Neural cell (in vitro differentiated cells): Measurements from ENCODE around the gene ANO4. TPM values are rescaled to one million over a fixed set of nuclear protein-coding genes. Genes with fewer than 3 reads are reported as not detected.
A peak's percentile ranks its signal among the peaks of the same experiment; 100 is the strongest.

Experiments used
- H2AFZ ChIP-seq: fragments of 200-600, 300-800 bp; sonication (generic), shearing (Covaris generic); 2 replicates; pipeline ENCODE4 v1.6.0; 2014; ENCODE audit warnings: low read depth, mild to moderate bottlenecking, antibody characterized with exemption, low read length, moderate library complexity
- H3F3A ChIP-seq: fragments of 200-600 bp; shearing (Covaris generic); 2 replicates; pipeline ENCODE4 v1.6.1; 2016; ENCODE audit warnings: mild to moderate bottlenecking, moderate library complexity, mixed read lengths, antibody characterized with exemption, low read length; ENCODE audit not compliant: insufficient read depth, poor library complexity, severe bottlenecking
- H3K27ac ChIP-seq: fragments of 200-600, 300-800 bp; sonication (generic), shearing (Covaris generic); 2 replicates; pipeline ENCODE4 v1.5.1; 2014; ENCODE audit warnings: mild to moderate bottlenecking, low read length, moderate library complexity
- H3K27me3 ChIP-seq: fragments of 300-800, 200-600 bp; sonication (generic), shearing (Covaris generic); 2 replicates; pipeline ENCODE4 v1.6.0; 2014; ENCODE audit warnings: mild to moderate bottlenecking, low read depth, low read length, moderate library complexity; ENCODE audit not compliant: insufficient read depth
- H3K36me3 ChIP-seq: fragments of 300-800, 200-600 bp; sonication (generic), shearing (Covaris generic); 2 replicates; pipeline ENCODE4 v1.5.1; 2014; ENCODE audit warnings: mild to moderate bottlenecking, antibody characterized with exemption, low read length, moderate library complexity; ENCODE audit not compliant: insufficient read depth
- H3K4me2 ChIP-seq: fragments of 300-800, 200-600 bp; sonication (generic), shearing (Covaris generic); 2 replicates; pipeline ENCODE4 v1.6.0; 2014; ENCODE audit warnings: mild to moderate bottlenecking, low read length
- H3K4me3 ChIP-seq: fragments of 300-800, 200-600 bp; sonication (generic), shearing (Covaris generic); 2 replicates; pipeline ENCODE4 v1.5.1; 2014; ENCODE audit warnings: mild to moderate bottlenecking, low read length, moderate library complexity
- H3K79me2 ChIP-seq: fragments of 200-600 bp; shearing (Covaris generic); replicated peaks from 2 replicates; pipeline ENCODE4 v1.6.0; 2014; ENCODE audit warnings: mild to moderate bottlenecking, low read length, moderate library complexity; ENCODE audit not compliant: insufficient read depth
- H3K9ac ChIP-seq: fragments of 300-800, 200-600 bp; sonication (generic), shearing (Covaris generic); 2 replicates; pipeline ENCODE4 v1.6.1; 2016; ENCODE audit warnings: mild to moderate bottlenecking, low read length, mixed read lengths
- H3K9me2 ChIP-seq: fragments of 200-600 bp; shearing (Covaris generic); 2 replicates; pipeline ENCODE4 v1.6.1; 2016; ENCODE audit warnings: mild to moderate bottlenecking, low read length, mixed read lengths; ENCODE audit not compliant: insufficient read depth
- H3K9me3 ChIP-seq: fragments of 200-600, 300-800 bp; sonication (generic), shearing (Covaris generic); 2 replicates; pipeline ENCODE4 v1.6.1; 2016; ENCODE audit warnings: mild to moderate bottlenecking, mixed run types, low read length, moderate library complexity, mixed read lengths
- H4K20me1 ChIP-seq: fragments of 200-600 bp; shearing (Covaris generic); 2 replicates; pipeline ENCODE4 v1.6.1; 2016; ENCODE audit warnings: mild to moderate bottlenecking, mixed run types; ENCODE audit not compliant: insufficient read depth
- EP300 ChIP-seq: fragments of 450-650 bp; conservative IDR thresholded peaks from 2 replicates; pipeline ENCODE4 v1.6.1; 2014; ENCODE audit warnings: antibody characterized with exemption, mild to moderate bottlenecking, moderate library complexity; ENCODE audit not compliant: poor library complexity, severe bottlenecking
- EZH2 ChIP-seq: fragments of 200-600, 300-800 bp; shearing (Covaris generic), sonication (generic); IDR thresholded peaks from 2 replicates; pipeline ENCODE4 v1.6.1; 2014; ENCODE audit warnings: antibody characterized with exemption, low read length, borderline replicate concordance, mild to moderate bottlenecking; ENCODE audit not compliant: insufficient read depth, poor library complexity, severe bottlenecking
- MXI1 ChIP-seq: fragments of 450-650 bp; conservative IDR thresholded peaks from 2 replicates; pipeline ENCODE4 v1.6.1; 2014; ENCODE audit warnings: antibody characterized with exemption, mild to moderate bottlenecking; ENCODE audit not compliant: poor library complexity, severe bottlenecking
- POLR2AphosphoS5 ChIP-seq: IDR thresholded peaks from 2 replicates; pipeline ENCODE4 v1.6.1; 2012
- RAD21 ChIP-seq: fragments of 450-650 bp; conservative IDR thresholded peaks from 2 replicates; pipeline ENCODE4 v1.6.1; 2014; ENCODE audit warnings: antibody characterized with exemption, mild to moderate bottlenecking, moderate library complexity
- SMC3 ChIP-seq: fragments of 450-650 bp; conservative IDR thresholded peaks from 2 replicates; pipeline ENCODE4 v1.6.1; 2014; ENCODE audit warnings: antibody characterized with exemption, mild to moderate bottlenecking, moderate library complexity; ENCODE audit not compliant: poor library complexity
- TAF1 ChIP-seq: IDR thresholded peaks from 2 replicates; pipeline ENCODE4 v1.6.1; 2012; ENCODE audit warnings: low read depth
- polyA plus RNA-seq: library from polyadenylated mRNA; depleted of rRNA; stranded (reverse); fragments of >200 nt; gene quantifications from 2 replicates; pipeline ENCODE4 v1.2.3, GENCODE V29; 2014
- TF ChIP-seq, protein P1 (sequence below): IDR thresholded peaks from 2 replicates; pipeline ENCODE4 v1.6.1; 2012; ENCODE audit warnings: borderline replicate concordance
- TF ChIP-seq, protein P2 (sequence below): fragments of 450-650 bp; IDR thresholded peaks from 2 replicates; pipeline ENCODE4 v1.5.1; 2014; ENCODE audit warnings: antibody characterized with exemption, mild to moderate bottlenecking, moderate library complexity; ENCODE audit not compliant: poor library complexity, severe bottlenecking

ANO4 gene
- polyA plus RNA-seq, 1 donor from 2014 or later = 11.1 TPM

DNA sequence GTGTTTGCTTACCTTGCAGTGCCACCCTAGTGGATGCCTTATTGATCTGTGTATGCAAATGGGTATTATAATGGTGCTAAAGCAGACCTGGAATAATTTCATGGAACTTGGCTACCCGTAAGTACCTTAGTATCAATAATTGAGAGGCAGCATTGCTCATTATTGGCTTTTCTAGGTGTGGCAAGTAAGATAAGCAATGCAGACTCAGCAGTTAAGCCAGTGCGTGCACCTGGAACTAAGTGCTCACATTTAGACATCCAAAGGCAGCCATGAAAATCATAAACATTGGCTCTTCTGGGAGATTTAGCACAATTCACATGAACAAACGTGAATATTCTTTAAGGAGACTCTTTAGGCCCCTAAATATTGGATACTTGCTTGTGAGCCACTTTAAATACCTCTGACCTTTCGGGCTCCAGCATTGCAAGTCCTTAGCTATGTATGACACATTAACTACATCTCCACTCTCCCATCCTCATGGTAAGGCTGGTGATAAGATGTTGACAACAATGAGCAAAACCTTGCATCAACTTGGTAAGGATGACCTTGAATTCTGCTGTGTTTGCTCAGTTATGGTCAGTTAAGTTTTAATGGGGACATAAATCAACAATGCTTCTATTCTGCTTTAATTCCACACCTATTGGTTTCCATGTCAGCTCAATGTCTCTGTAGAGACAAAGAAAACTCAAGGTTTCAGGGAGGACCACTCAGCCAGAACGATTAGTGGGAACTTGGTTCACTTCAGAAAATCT is 303.4 kb downstream of the ANO4 start:
- Histone ChIP-seq H3F3A (no peaks in the 10 kb centered on the region), H3K9ac (no peak overlapping the region), H3K4me3 (no peak overlapping the region), H3K79me2 (no peaks in the 10 kb centered on the region), H2AFZ (no peak overlapping the region), H3K9me2 (no peaks in the 10 kb centered on the region), H3K27me3 (no peaks in the 10 kb centered on the region), H4K20me1 (no peaks in the 10 kb centered on the region), H3K27ac (no peak overlapping the region), H3K9me3 (no peaks in the 10 kb centered on the region), H3K36me3 (no peaks in the 10 kb centered on the region), H3K4me2 (no peak overlapping the region)
- TF ChIP-seq EZH2 (no peak), MXI1 (no peak), EP300 (no peak), POLR2AphosphoS5 (no peak), TAF1 (no peak), SMC3 (no peak), RAD21 (no peak)
- TF ChIP-seq, protein P1, sequence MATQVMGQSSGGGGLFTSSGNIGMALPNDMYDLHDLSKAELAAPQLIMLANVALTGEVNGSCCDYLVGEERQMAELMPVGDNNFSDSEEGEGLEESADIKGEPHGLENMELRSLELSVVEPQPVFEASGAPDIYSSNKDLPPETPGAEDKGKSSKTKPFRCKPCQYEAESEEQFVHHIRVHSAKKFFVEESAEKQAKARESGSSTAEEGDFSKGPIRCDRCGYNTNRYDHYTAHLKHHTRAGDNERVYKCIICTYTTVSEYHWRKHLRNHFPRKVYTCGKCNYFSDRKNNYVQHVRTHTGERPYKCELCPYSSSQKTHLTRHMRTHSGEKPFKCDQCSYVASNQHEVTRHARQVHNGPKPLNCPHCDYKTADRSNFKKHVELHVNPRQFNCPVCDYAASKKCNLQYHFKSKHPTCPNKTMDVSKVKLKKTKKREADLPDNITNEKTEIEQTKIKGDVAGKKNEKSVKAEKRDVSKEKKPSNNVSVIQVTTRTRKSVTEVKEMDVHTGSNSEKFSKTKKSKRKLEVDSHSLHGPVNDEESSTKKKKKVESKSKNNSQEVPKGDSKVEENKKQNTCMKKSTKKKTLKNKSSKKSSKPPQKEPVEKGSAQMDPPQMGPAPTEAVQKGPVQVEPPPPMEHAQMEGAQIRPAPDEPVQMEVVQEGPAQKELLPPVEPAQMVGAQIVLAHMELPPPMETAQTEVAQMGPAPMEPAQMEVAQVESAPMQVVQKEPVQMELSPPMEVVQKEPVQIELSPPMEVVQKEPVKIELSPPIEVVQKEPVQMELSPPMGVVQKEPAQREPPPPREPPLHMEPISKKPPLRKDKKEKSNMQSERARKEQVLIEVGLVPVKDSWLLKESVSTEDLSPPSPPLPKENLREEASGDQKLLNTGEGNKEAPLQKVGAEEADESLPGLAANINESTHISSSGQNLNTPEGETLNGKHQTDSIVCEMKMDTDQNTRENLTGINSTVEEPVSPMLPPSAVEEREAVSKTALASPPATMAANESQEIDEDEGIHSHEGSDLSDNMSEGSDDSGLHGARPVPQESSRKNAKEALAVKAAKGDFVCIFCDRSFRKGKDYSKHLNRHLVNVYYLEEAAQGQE = no peak
- TF ChIP-seq, protein P2, sequence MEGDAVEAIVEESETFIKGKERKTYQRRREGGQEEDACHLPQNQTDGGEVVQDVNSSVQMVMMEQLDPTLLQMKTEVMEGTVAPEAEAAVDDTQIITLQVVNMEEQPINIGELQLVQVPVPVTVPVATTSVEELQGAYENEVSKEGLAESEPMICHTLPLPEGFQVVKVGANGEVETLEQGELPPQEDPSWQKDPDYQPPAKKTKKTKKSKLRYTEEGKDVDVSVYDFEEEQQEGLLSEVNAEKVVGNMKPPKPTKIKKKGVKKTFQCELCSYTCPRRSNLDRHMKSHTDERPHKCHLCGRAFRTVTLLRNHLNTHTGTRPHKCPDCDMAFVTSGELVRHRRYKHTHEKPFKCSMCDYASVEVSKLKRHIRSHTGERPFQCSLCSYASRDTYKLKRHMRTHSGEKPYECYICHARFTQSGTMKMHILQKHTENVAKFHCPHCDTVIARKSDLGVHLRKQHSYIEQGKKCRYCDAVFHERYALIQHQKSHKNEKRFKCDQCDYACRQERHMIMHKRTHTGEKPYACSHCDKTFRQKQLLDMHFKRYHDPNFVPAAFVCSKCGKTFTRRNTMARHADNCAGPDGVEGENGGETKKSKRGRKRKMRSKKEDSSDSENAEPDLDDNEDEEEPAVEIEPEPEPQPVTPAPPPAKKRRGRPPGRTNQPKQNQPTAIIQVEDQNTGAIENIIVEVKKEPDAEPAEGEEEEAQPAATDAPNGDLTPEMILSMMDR = no peak

DNA sequence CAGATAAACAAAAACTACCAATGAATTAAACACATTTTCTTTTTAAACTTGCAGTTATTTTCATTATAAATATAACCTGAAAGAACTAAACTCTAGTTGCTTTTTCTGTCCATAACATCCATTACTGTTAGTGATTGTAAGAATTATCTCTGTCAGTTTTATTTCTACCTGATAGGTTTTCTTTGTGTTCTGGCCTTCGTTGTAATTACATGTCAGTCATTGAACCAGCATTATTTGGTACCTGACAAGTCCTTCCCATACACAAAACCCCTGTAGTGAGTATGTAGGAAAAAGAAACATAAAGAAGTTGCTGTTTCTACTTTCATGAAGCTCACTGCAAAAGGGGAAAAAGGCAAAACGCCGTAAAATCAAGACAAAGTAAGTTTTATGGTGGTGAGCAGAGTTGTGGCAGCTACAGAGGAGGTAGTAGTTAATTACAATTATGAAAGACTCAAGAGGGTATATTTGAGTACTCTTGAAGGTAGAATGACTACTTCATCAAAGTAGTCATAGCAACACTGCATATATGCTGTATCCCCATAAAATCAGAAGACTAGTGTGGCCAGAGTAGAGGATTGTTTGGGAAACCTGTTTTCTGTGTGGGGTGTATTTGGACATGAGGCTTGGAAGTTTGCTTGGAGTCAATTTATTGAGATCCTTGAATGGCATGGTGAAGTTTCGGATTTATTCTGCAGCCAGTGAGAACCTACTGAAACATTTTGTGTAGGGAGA is 312.6 kb downstream of the ANO4 start:
- no peak overlapping the region for H3K4me3 ChIP-seq
- no peaks in the 10 kb centered on the region for H3K36me3 ChIP-seq
- H2AFZ ChIP-seq = no peak overlapping the region
- H4K20me1 ChIP-seq = no peaks in the 10 kb centered on the region
- H3K27ac ChIP-seq = no peak overlapping the region
- H3K9ac ChIP-seq = no peak overlapping the region
- no peak overlapping the region for H3K4me2 ChIP-seq
- no peaks in the 10 kb centered on the region for H3K27me3 ChIP-seq
- H3K9me3 ChIP-seq = no peaks in the 10 kb centered on the region
- no peaks in the 10 kb centered on the region for H3F3A ChIP-seq
- no peaks in the 10 kb centered on the region for H3K79me2 ChIP-seq
- H3K9me2 ChIP-seq = no peaks in the 10 kb centered on the region
- no peak for TF ChIP-seq RAD21
- TF ChIP-seq POLR2AphosphoS5 = peak; percentile 56
- TF ChIP-seq EP300 = peak; percentile 83
- no peak for TF ChIP-seq TAF1
- TF ChIP-seq SMC3 = no peak
- TF ChIP-seq, protein P2 = no peak
